Adrenal gland (tissue), 12 donors: ENCODE data around the gene IGFL4. TPM values are rescaled to one million over a fixed set of nuclear protein-coding genes. Genes with fewer than 3 reads are reported as not detected.

Source experiments
- DNase-seq, 7 donors: peaks; one replicate each; pipeline ENCODE4 v3.0.0-alpha.2; 2019 to 2020
- H3K27ac ChIP-seq, 5 donors: fragments of 200-600 bp; sonication (generic) in 4 of 5; 1 replicate in 3 of 5; 2 replicates in 2 of 5; pipeline versions ENCODE4 v1.5.1 to v1.8.0; 2016 to 2020; ENCODE audit warnings: mild to moderate bottlenecking in 1 of 5
- H3K27me3 ChIP-seq: fragments of 200-600 bp; 2 replicates; pipeline ENCODE4 v1.8.0; 2021
- H3K36me3 ChIP-seq, 2 donors: fragments of 200-600 bp; replicated peaks in 1 of 2; 1 replicate in 1 of 2; 2 replicates in 1 of 2; pipeline versions ENCODE4 v1.5.1 to v1.8.0; 2018 to 2022
- H3K4me1 ChIP-seq, 2 donors: fragments of 200-600 bp; replicated peaks in 1 of 2; 1 replicate in 1 of 2; 2 replicates in 1 of 2; pipeline versions ENCODE4 v1.5.1 to v1.8.0; 2018 to 2021
- H3K4me3 ChIP-seq, 4 donors: fragments of 200-600 bp; sonication (generic) in 3 of 4; one replicate each; pipeline ENCODE4 v1.5.1; 2016 to 2018
- H3K9me3 ChIP-seq, 3 donors: fragments of 200-600 bp; sonication (generic) in 1 of 3; replicated peaks in 1 of 3; 1 replicate in 2 of 3; 2 replicates in 1 of 3; pipeline versions ENCODE4 v1.5.1 to v1.8.0; 2016 to 2021
- CTCF ChIP-seq, 6 experiments: fragments of 450-650 bp in 4 of 6; fragments of 200-600 bp in 2 of 6; sonication (generic) in 1 of 6; IDR thresholded peaks; 1 replicate in 5 of 6; 2 replicates in 1 of 6; pipeline versions ENCODE4 v1.5.1 to v1.8.0; 2016 to 2021; ENCODE audit warnings: antibody characterized with exemption in 6 of 6, mild to moderate bottlenecking in 2 of 6, moderate library complexity in 1 of 6
- POLR2A ChIP-seq, 2 donors: fragments of 450-650 bp; IDR thresholded peaks; one replicate each; pipeline ENCODE4 v1.6.1; 2017; ENCODE audit warnings: antibody characterized with exemption in 2 of 2, mild to moderate bottlenecking in 2 of 2, moderate library complexity in 1 of 2
- WGBS, 4 donors: extraction: QIAGEN DNeasy Blood & Tissue Kit in 2 of 4; methylation state at CpG; one replicate each; pipeline versions ENCODE4 v1.1.5 to v1.1.7; 2013 to 2017; 5-methylcytosine and 5-hydroxymethylcytosine counted together
- intact Hi-C, 2 donors: fragments of 100-400 bp; cut with DNase I; formaldehyde crosslinking; loops; one replicate each; pipeline versions ENCODE4 v1.14.1 to v1.15.0; 2022 to 2023
- polyA plus RNA-seq, 3 donors: library from polyadenylated mRNA; stranded (reverse); fragments of 200-250 nt in 2 of 3; fragments of 350-450 nt in 1 of 3; fragmentation: Illumina TruSeq in 1 of 3; extraction: RNeasy Lipid Tissue Mini Kit (QIAGEN cat#74804) in 1 of 3; gene quantifications; one replicate each; pipeline ENCODE4 v1.2.3, GENCODE V29; 2013 to 2014
- total RNA-seq, 9 donors: library from RNA; depleted of rRNA in 4 of 9; stranded (reverse); fragments of >200 nt in 4 of 9; fragments of 120-200 nt in 1 of 9; fragmentation: NEBNext Ultra II Directional in 1 of 9; extraction: Animal tissue kit (Norgen Biotek cat#: 25700) in 1 of 9; gene quantifications; one replicate each; pipeline versions ENCODE4 v1.1.0 to v1.2.4, GENCODE V29; 2013 to 2023
- donor health status: healthy with polysubstance abuse.
- donor health status: Bipolar disorder and iron deficiency.
- donor health status: DM: yes; HTN: yes; CAD: no.
- donor health status: DM: no; HTN: no; CAD: no.
- donor health status: DM: no; HTN: no; CAD: no.
- donor health status: DM: yes; HTN: yes; CAD: no.

Gene IGFL4
- total and polyA plus RNA-seq, 12 donors = 0.11 to 1.7 (median 0.29) TPM; not detected in 6

GRCh38 chr19:46014941-46015686 is 25.7 kb downstream of the IGFL4 start:
- intact Hi-C loops = no loop called here
- DNase-seq = peak; percentile 54 to 78 (median 75)

DNA sequence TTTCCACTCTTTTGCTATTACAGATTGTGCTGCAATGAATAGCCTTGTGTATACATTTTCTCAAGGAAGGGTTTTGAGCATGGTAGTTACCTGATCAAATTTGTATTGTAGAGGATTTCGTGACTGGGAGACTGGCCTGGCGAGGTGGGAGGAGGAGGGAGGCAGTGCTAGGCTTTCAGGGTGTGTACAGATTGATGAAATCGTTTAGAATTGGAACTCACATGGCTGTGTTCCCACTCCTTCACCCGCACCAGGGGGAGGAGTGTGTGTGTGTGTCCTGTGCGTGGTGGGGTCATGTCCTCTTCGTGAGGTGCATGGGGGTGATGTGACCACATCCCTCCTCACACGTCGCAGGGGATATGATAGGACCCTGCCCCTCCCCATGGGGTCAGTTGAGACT is 26.3 kb downstream of the IGFL4 start:
- TF ChIP-seq CTCF (IDR thresholded peaks at IDR 0.05) = no peak
- no peak for TF ChIP-seq POLR2A (IDR thresholded peaks at IDR 0.05)
- 54 to 74% (median 64%) methylated on average over 5 to 8 of the region's 8 CpGs for WGBS, 4 donors
- H3K36me3 ChIP-seq = no peaks in the 10 kb centered on the region
- H3K27ac ChIP-seq = no peak overlapping the region
- H3K9me3 ChIP-seq = no peaks in the 10 kb centered on the region
- peaks cover 4% of the 10 kb centered on the region for H3K27me3 ChIP-seq
- DNase-seq = peak in 1 of 7 donors; percentile 25
- H3K4me1 ChIP-seq = peaks cover 7 to 11% of the 10 kb centered on the region in 2 donors
- intact Hi-C loops = no loop called here
- H3K4me3 ChIP-seq = peak overlapping the region in 1 of 4 donors; percentile 77

More at GRCh38 chr19:46014941-46015686, 25.7 kb downstream of the IGFL4 start:
- no peaks in the 10 kb centered on the region for H3K9me3 ChIP-seq
- WGBS, 4 donors = 7 to 38% (median 16%) methylated on average over 8 to 74 of the region's 74 CpGs
- peak overlapping the region in 1 of 4 donors; percentile 77 for H3K4me3 ChIP-seq
- no peaks in the 10 kb centered on the region for H3K36me3 ChIP-seq
- H3K27me3 ChIP-seq = peaks cover 4% of the 10 kb centered on the region
- H3K4me1 ChIP-seq = peaks cover 7 to 11% of the 10 kb centered on the region in 2 donors
- H3K27ac ChIP-seq = no peak overlapping the region
- TF ChIP-seq POLR2A (IDR thresholded peaks at IDR 0.05) = peak in 1 of 2 donors; percentile 26
- TF ChIP-seq CTCF (IDR thresholded peaks at IDR 0.05) = no peak

DNA sequence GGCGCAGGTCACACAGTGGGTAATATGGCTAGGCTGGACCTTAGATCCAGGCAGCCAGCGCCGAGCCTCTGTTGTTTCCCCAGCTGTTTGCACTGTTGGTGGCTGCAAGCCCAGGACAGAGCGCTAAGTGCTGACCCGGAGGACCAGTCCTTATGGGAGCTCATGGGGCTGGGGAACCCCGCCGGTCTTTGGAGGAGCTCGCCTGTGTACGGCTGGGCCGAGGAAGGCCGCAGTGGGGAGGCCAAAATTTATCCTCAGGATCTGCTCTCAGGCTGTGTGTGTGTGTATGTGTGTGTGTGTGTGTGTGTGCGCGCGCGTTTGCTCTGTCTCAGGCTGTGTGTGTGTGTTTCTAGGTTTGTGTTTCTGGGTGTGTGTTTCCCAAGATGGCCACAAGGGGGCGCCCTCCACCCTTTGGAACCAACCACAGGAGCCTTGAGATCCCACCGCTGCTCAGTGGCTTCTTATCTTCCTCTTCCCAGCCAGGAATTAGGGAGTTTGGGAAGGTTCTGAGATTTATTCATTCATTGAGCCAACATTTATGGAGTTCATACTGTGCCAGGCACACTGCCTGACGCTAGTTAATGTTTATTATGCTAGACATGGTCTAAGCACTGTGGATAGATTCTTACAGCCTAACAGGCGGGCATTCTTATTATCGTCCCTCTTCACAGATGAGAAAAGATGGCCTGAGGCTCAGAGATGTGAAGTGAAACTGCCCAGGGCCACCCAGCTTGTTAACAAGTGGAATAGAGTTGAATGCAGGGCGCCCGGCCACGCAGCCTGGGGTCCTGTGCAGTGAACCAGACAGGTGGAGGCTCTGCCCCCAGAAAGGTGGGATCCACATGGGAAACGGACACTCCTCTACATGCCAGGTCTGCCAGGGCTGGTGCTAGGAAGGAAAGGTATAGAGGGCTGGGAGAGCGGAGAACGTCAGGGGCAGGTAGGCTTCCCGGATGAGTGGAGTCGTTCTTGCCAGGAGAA is 31.0 kb downstream of the IGFL4 start:
- H3K36me3 ChIP-seq = no peaks in the 10 kb centered on the region
- no peak overlapping the region for H3K4me3 ChIP-seq
- H3K27ac ChIP-seq = no peak overlapping the region
- H3K27me3 ChIP-seq = peaks cover 4% of the 10 kb centered on the region
- H3K9me3 ChIP-seq = no peaks in the 10 kb centered on the region
- intact Hi-C loops = no loop called here
- peak; percentile 54 to 87 (median 70) for DNase-seq
- WGBS, 4 donors = 56 to 81% (median 62%) methylated on average over 14 to 28 of the region's 28 CpGs
- peaks cover 2 to 3% of the 10 kb centered on the region in 2 donors for H3K4me1 ChIP-seq
- TF ChIP-seq POLR2A (IDR thresholded peaks at IDR 0.05) (no peak), CTCF (IDR thresholded peaks at IDR 0.05) (peak; percentile 53 to 91 (median 80))

- no peak for TF ChIP-seq CTCF (IDR thresholded peaks at IDR 0.05)
- 94 to 98% (median 97%) methylated on average over 9 to 13 of the region's 13 CpGs for WGBS, 4 donors
- peak in 1 of 7 donors; percentile 42 for DNase-seq
- H3K4me3 ChIP-seq = no peak overlapping the region
- no peaks in the 10 kb centered on the region for H3K9me3 ChIP-seq
- no peaks in the 10 kb centered on the region for H3K36me3 ChIP-seq
- no peaks in the 10 kb centered on the region for H3K4me1 ChIP-seq
- H3K27ac ChIP-seq = no peak overlapping the region
- H3K27me3 ChIP-seq = no peaks in the 10 kb centered on the region
- intact Hi-C loops = no loop called here
Observed at GRCh38 chr19:46006411-46006810, 34.4 kb downstream of the IGFL4 start.
